BE2C (cell line): ENCODE results near the gene NXN.
"Not testable (repeated sequence)": the region's sequence is repeated elsewhere in the genome, so short reads cannot be mapped to it uniquely, and the experiment has no call there.

ENCODE experiments used
- DNase-seq: peaks from one replicate; pipeline ENCODE4 v3.0.0-alpha.2; 2020
- H3K27me3 ChIP-seq: fragments of 250-450 bp; sonication (Bioruptor Pico); 2 replicates; pipeline ENCODE4 v1.5.1; 2020; ENCODE audit warnings: mild to moderate bottlenecking
- H3K36me3 ChIP-seq: fragments of 250-450 bp; sonication (Bioruptor Pico); 2 replicates; pipeline ENCODE4 v1.5.1; 2020; ENCODE audit warnings: mild to moderate bottlenecking
- H3K4me1 ChIP-seq: fragments of 250-450 bp; sonication (Bioruptor Pico); 2 replicates; pipeline ENCODE4 v1.5.1; 2020
- H3K4me3 ChIP-seq: 2 replicates; pipeline ENCODE4 v1.5.1; 2011; ENCODE audit warnings: low read depth, low read length
- H3K9me3 ChIP-seq: fragments of 250-450 bp; sonication (Bioruptor Pico); 2 replicates; pipeline ENCODE4 v1.5.1; 2020
- TF ChIP-seq, protein P1 (sequence below): IDR thresholded peaks from 2 replicates; pipeline ENCODE4 v1.5.1; 2012; ENCODE audit warnings: mild to moderate bottlenecking, low read depth, low read length

NXN gene

DNA sequence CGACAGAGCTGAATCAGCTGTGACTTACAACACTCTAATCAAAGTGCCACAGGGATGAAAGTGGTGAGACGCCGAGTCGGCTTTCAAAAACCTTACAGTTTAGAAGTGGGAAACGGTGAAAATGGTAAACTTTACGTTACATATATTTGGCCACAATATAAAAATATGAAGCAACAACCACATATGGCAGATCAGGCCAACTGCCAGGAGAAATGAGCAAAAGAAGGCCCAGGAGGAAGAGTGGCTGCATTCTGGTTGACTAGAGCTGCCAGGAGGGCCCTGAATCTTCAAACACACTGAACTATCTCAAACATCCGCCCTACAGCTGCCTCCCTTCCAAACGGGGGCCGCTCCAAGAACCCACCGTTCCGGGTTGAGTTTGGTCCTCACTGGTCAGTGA is 141.1 kb downstream of the NXN start:
- H3K9me3 ChIP-seq, result no peaks in the 10 kb centered on the region
- TF ChIP-seq, protein P1, sequence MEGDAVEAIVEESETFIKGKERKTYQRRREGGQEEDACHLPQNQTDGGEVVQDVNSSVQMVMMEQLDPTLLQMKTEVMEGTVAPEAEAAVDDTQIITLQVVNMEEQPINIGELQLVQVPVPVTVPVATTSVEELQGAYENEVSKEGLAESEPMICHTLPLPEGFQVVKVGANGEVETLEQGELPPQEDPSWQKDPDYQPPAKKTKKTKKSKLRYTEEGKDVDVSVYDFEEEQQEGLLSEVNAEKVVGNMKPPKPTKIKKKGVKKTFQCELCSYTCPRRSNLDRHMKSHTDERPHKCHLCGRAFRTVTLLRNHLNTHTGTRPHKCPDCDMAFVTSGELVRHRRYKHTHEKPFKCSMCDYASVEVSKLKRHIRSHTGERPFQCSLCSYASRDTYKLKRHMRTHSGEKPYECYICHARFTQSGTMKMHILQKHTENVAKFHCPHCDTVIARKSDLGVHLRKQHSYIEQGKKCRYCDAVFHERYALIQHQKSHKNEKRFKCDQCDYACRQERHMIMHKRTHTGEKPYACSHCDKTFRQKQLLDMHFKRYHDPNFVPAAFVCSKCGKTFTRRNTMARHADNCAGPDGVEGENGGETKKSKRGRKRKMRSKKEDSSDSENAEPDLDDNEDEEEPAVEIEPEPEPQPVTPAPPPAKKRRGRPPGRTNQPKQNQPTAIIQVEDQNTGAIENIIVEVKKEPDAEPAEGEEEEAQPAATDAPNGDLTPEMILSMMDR, result no peak
- DNase-seq, result no peak
- H3K36me3 ChIP-seq, result no peaks in the 10 kb centered on the region
- no peak overlapping the region for H3K4me3 ChIP-seq
- no peaks in the 10 kb centered on the region for H3K4me1 ChIP-seq
- no peaks in the 10 kb centered on the region for H3K27me3 ChIP-seq

- Histone ChIP-seq H3K4me3 (no peak overlapping the region), H3K9me3 (no peaks in the 10 kb centered on the region), H3K4me1 (no peaks in the 10 kb centered on the region), H3K36me3 (no peaks in the 10 kb centered on the region), H3K27me3 (no peaks in the 10 kb centered on the region)
- TF ChIP-seq, protein P1, result no peak
- DNase-seq, result no peak
Measured at GRCh38 chr17:836151-836550, 143.4 kb downstream of the NXN start.

DNA sequence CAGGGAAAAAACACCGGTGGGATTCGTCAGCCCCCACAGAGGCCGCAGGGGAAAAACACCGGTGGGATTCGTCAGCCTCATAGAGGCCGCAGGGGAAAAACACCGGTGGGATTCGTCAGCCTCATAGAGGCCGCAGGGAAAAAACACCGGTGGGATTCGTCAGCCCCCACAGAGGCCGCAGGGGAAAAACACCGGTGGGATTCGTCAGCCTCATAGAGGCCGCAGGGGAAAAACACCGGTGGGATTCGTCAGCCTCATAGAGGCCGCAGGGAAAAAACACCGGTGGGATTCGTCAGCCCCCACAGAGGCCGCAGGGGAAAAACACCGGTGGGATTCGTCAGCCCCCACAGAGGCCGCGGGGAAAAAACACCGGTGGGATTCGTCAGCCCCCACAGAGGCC is 143.9 kb downstream of the NXN start:
- not testable (repeated sequence) for H3K4me3 ChIP-seq, H3K9me3 ChIP-seq, DNase-seq, H3K36me3 ChIP-seq, H3K4me1 ChIP-seq, H3K27me3 ChIP-seq

DNA sequence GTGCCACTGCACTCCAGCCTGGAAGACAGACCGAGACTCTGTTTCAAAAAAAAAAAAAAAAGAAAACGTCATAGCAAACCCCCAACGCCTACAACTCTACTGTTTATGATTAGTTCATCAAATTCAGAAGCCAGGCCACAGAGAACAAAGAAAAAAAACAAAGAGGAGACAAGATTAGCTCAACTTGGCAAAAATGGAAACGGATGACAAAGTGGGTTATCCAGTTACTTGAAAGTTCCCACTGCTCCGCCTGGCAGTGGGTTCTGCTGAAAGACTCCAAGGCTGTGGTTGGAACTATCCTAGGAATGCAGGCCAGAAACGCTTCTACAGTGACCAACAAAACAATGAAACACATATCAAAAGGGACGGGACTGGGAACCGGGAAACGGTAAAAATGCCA is 144.3 kb downstream of the NXN start:
- TF ChIP-seq, protein P1, result no peak
- H3K4me1 ChIP-seq, result no peaks in the 10 kb centered on the region
- DNase-seq, result no peak

GRCh38 chr17:834136-834535 is 145.4 kb downstream of the NXN start:
- TF ChIP-seq, protein P1, result no peak
- no peak for DNase-seq
- Histone ChIP-seq H3K4me3 (no peak overlapping the region), H3K36me3 (no peaks in the 10 kb centered on the region), H3K4me1 (no peaks in the 10 kb centered on the region), H3K9me3 (no peaks in the 10 kb centered on the region), H3K27me3 (no peaks in the 10 kb centered on the region)

More for the DNA sequence above, 144.3 kb downstream of the NXN start:
- Histone ChIP-seq H3K4me3 (no peak overlapping the region), H3K27me3 (no peaks in the 10 kb centered on the region), H3K36me3 (no peaks in the 10 kb centered on the region), H3K9me3 (no peaks in the 10 kb centered on the region)

GRCh38 chr17:830950-831349 is 148.6 kb downstream of the NXN start:
- no peaks in the 10 kb centered on the region for H3K36me3 ChIP-seq
- H3K27me3 ChIP-seq, result no peaks in the 10 kb centered on the region
- no peak overlapping the region for H3K4me3 ChIP-seq
- no peaks in the 10 kb centered on the region for H3K4me1 ChIP-seq
- TF ChIP-seq, protein P1, result no peak
- no peak for DNase-seq
- H3K9me3 ChIP-seq, result no peaks in the 10 kb centered on the region

GRCh38 chr17:830381-830780 is 149.2 kb downstream of the NXN start:
- DNase-seq, result no peak
- no peaks in the 10 kb centered on the region for H3K36me3 ChIP-seq
- no peaks in the 10 kb centered on the region for H3K4me1 ChIP-seq
- no peaks in the 10 kb centered on the region for H3K27me3 ChIP-seq
- H3K4me3 ChIP-seq, result no peak overlapping the region
- no peaks in the 10 kb centered on the region for H3K9me3 ChIP-seq
- TF ChIP-seq, protein P1, result no peak

DNA sequence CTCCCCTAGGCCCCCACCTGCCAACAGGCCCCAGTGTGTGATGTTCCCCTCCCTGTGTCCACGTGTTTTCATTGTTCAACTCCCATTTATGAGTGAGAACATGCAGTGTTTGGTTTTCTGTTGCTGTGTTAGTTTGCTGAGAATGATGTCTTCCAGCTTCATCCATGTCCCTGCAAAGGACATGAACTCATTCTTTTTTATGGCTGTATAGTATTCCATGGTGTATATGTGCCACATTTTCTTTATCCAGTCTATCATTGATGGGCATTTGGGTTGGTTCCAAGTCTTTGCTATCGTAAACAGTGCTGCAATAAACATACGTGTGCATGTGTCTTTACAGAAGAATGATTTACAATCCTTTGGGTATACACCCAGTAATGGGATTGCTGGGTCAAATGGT is 150.0 kb downstream of the NXN start:
- not testable (repeated sequence) for H3K36me3 ChIP-seq, H3K4me3 ChIP-seq, H3K27me3 ChIP-seq, DNase-seq, H3K9me3 ChIP-seq, H3K4me1 ChIP-seq
